ENCODE data around the gene SLC25A5. TPM values are rescaled to one million over a fixed set of nuclear protein-coding genes. Genes with fewer than 3 reads are reported as not detected.
"Not testable (repeated sequence)": the region's sequence is repeated elsewhere in the genome, so short reads cannot be mapped to it uniquely, and the experiment has no call there.

Gene SLC25A5
- total RNA-seq, 1 experiment from 2014 or later = 641 TPM

DNA sequence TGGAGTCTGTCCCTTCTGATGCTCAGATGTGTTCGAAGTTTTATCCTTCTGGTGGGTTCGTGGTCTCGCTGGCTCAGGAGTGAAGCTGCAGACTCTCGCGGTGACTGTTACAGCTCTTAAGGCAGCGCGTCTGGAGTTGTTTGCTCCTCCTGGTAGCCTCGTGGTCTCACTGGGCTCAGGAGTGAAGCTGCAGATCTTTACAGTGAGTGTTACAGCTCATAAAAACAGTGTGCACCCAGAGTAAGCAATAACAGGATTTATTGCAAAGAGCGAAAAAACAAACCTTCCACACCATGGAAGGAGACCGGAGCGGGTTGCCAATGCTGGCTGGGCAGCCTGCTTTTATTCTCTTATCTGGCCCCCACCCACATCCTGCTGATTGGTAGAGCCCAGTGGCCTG, 18.5 kb downstream of the SLC25A5 start:
- POLR2A ChIA-PET = interaction anchor here (0.9 kb wide), 1 partner anchor 282 kb away, joined by 3 read pairs; no protein-coding TSS in a partner anchor
- no peak for TF ChIP-seq CEBPB (IDR thresholded peaks at IDR 0.05; ENCODE audit: low read depth)
- TF ChIP-seq, protein P1, sequence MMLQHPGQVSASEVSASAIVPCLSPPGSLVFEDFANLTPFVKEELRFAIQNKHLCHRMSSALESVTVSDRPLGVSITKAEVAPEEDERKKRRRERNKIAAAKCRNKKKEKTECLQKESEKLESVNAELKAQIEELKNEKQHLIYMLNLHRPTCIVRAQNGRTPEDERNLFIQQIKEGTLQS (IDR thresholded peaks at IDR 0.05) = no peak
- no peak for TF ChIP-seq EZH2 (IDR thresholded peaks at IDR 0.05)
- TF ChIP-seq SIN3A (IDR thresholded peaks at IDR 0.05; ENCODE audit: low read depth) = no peak
- TF ChIP-seq, protein P2, sequence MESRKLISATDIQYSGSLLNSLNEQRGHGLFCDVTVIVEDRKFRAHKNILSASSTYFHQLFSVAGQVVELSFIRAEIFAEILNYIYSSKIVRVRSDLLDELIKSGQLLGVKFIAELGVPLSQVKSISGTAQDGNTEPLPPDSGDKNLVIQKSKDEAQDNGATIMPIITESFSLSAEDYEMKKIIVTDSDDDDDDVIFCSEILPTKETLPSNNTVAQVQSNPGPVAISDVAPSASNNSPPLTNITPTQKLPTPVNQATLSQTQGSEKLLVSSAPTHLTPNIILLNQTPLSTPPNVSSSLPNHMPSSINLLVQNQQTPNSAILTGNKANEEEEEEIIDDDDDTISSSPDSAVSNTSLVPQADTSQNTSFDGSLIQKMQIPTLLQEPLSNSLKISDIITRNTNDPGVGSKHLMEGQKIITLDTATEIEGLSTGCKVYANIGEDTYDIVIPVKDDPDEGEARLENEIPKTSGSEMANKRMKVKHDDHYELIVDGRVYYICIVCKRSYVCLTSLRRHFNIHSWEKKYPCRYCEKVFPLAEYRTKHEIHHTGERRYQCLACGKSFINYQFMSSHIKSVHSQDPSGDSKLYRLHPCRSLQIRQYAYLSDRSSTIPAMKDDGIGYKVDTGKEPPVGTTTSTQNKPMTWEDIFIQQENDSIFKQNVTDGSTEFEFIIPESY (IDR thresholded peaks at IDR 0.05; ENCODE audit: extremely low read depth, insufficient replicate concordance, low read length) = no peak
- no peak for TF ChIP-seq FOSL1 (IDR thresholded peaks at IDR 0.05; ENCODE audit: low read depth)
- TF ChIP-seq ZFX (IDR thresholded peaks at IDR 0.05) = no peak
- no peak for TF ChIP-seq RAD21 (IDR thresholded peaks at IDR 0.05; ENCODE audit: low read depth)
- TF ChIP-seq EZH2phosphoT487 (IDR thresholded peaks at IDR 0.05; ENCODE audit: borderline replicate concordance) = no peak
- no peak for TF ChIP-seq POLR2A (IDR thresholded peaks at IDR 0.05; ENCODE audit: borderline replicate concordance, extremely low read depth, insufficient read depth, insufficient read length)
- TF ChIP-seq ELF1 (IDR thresholded peaks at IDR 0.05; ENCODE audit: borderline replicate concordance, low read depth) = no peak
- no peak for TF ChIP-seq TCF7L2 (IDR thresholded peaks at IDR 0.05; ENCODE audit: borderline replicate concordance, extremely low read depth, insufficient read depth, insufficient read length)
- TF ChIP-seq, protein P3, sequence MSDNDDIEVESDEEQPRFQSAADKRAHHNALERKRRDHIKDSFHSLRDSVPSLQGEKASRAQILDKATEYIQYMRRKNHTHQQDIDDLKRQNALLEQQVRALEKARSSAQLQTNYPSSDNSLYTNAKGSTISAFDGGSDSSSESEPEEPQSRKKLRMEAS (IDR thresholded peaks at IDR 0.05) = no peak
- no peak for TF ChIP-seq JUND (IDR thresholded peaks at IDR 0.05)
- no peak for TF ChIP-seq ZNF274 (IDR thresholded peaks at IDR 0.05; ENCODE audit: low read depth, low read length)
- no peak for TF ChIP-seq EGR1 (IDR thresholded peaks at IDR 0.05; ENCODE audit: low read depth)
- BruUV-seq (replicated peaks) = no TSS peak
- Histone ChIP-seq H3K4me1 (ENCODE audit: control insufficient read depth in 1 of 2, insufficient read depth in 2 of 2, low read length in 2 of 2) (peaks cover 0 to 16% of the 10 kb centered on the region in 2 experiments; a peak in 2 of 4 replicates), H4K20me1 (ENCODE audit: insufficient read depth) (no peaks in the 10 kb centered on the region), H3K4me3 (replicated peaks in 1 of 2; ENCODE audit: low read depth in 1 of 2, low read length in 2 of 2) (no peak overlapping the region), H3K36me3 (ENCODE audit: control insufficient read depth in 1 of 2, insufficient read depth in 2 of 2, low read length in 2 of 2) (no peaks in the 10 kb centered on the region), H3K79me2 (ENCODE audit: insufficient read depth, low read length) (no peaks in the 10 kb centered on the region), H3K27me3 (ENCODE audit: insufficient read depth, low read length) (no peaks in the 10 kb centered on the region), H3K9ac (ENCODE audit: low read length) (no peak overlapping the region), H3K4me2 (ENCODE audit: low read length) (no peak overlapping the region), H2AFZ (ENCODE audit: low read depth, low read length, poor library complexity, severe bottlenecking) (no peak overlapping the region), H3K9me2 (ENCODE audit: insufficient read depth) (no peaks in the 10 kb centered on the region), H3K9me3 (ENCODE audit: control insufficient read depth in 1 of 2, insufficient read depth in 1 of 2, low read depth in 1 of 2, low read length in 2 of 2) (no peaks in the 10 kb centered on the region), H3K27ac (ENCODE audit: low read depth, low read length) (no peak overlapping the region)
- ATAC-seq (no peak), DNase-seq (ENCODE audit: low read depth, low spot score) (no peak)
- CTCF ChIA-PET = no interaction called here
- intact Hi-C loops (cut with micrococcal nuclease) = no loop called here
- RAD21 ChIA-PET (ENCODE audit: low non-redundant PET in 1 of 2, low total read pairs in 2 of 2, uncharacterized antibody in 2 of 2, unreplicated experiment in 2 of 2) = no interaction called here

DNA sequence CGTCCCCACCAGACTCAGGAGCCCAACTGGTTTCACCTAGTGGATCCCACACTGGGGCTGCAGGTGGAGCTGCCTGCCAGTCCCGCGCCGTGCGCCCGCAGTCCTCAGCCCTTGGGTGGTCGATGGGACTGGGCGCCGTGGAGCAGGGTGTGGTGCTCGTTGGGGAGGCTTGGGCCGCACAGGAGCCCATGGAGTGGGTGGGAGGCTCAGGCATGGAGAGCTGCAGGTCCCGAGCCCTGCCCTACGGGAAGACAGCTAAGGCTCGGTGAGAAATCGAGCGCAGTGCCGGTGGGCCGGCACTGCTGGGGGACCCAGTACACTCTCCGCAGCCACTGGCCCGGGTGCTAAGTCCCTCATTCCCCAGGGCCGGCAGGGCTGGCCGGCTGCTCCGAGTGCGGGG, 19.5 kb downstream of the SLC25A5 start:
- CTCF ChIA-PET = interaction anchor here (3.5 kb wide), 1 partner anchor 24 kb away, joined by 21 read pairs; no protein-coding TSS in a partner anchor

More for the DNA sequence above, 19.5 kb downstream of the SLC25A5 start:
- H2AFZ ChIP-seq (ENCODE audit: low read depth, low read length, poor library complexity, severe bottlenecking); H3K36me3 ChIP-seq (ENCODE audit: control insufficient read depth in 1 of 2, insufficient read depth in 2 of 2, low read length in 2 of 2); H3K4me2 ChIP-seq (ENCODE audit: low read length); ATAC-seq; H3K79me2 ChIP-seq (ENCODE audit: insufficient read depth, low read length); H4K20me1 ChIP-seq (ENCODE audit: insufficient read depth); DNase-seq (ENCODE audit: low read depth, low spot score); H3K4me3 ChIP-seq (replicated peaks in 1 of 2; ENCODE audit: low read depth in 1 of 2, low read length in 2 of 2); H3K9ac ChIP-seq (ENCODE audit: low read length); H3K27me3 ChIP-seq (ENCODE audit: insufficient read depth, low read length); H3K27ac ChIP-seq (ENCODE audit: low read depth, low read length); POLR2A ChIA-PET; RAD21 ChIA-PET (ENCODE audit: low non-redundant PET in 1 of 2, low total read pairs in 2 of 2, uncharacterized antibody in 2 of 2, unreplicated experiment in 2 of 2); H3K9me2 ChIP-seq (ENCODE audit: insufficient read depth); BruUV-seq (replicated peaks); H3K9me3 ChIP-seq (ENCODE audit: control insufficient read depth in 1 of 2, insufficient read depth in 1 of 2, low read depth in 1 of 2, low read length in 2 of 2); H3K4me1 ChIP-seq (ENCODE audit: control insufficient read depth in 1 of 2, insufficient read depth in 2 of 2, low read length in 2 of 2): not testable (repeated sequence)
- intact Hi-C loops (cut with micrococcal nuclease) = loop anchor here (1.0 kb wide), 1 partner anchor 25 kb away; no protein-coding TSS in a partner anchor
